PFSK-1 (cell line): ENCODE measurements around the gene TAF10.

Experiments used
- TAF1 ChIP-seq: IDR thresholded peaks from 2 replicates; pipeline ENCODE4 v1.6.1; 2012; ENCODE audit warnings: low read length, control low read depth, borderline replicate concordance; ENCODE audit not compliant: insufficient read depth
- TF ChIP-seq, protein P1 (sequence below), 2 experiments: IDR thresholded peaks; 2 replicates each; pipeline versions ENCODE4 v1.6.1 to v1.8.0; 2011 to 2012; ENCODE audit warnings: low read depth in 2 of 2, low read length in 2 of 2, control low read depth in 1 of 2, inconsistent platforms in 1 of 2, mild to moderate bottlenecking in 1 of 2, moderate library complexity in 1 of 2; ENCODE audit not compliant: insufficient read depth in 1 of 2

DNA sequence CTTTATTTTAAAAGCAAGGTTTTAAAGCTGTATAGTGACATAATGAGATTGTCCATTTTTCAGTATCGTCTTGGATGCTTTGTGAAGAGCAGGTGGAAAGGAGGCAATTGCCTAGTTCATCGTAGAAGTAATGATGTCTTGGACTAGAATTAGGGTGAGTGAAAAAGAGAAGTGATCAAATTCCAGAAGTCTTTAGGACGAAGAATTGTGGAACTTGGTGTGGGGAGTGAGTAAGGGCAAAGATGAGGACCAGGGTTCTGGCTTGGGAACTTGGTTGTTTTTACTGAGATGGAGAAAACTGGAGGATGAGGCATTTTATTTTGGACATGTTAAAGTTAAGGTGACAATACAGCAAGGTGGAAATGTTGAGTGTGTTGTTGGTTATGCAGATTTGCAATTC lies 7.2 kb downstream of the TAF10 start:
- no peak for TF ChIP-seq TAF1
- TF ChIP-seq, protein P1, sequence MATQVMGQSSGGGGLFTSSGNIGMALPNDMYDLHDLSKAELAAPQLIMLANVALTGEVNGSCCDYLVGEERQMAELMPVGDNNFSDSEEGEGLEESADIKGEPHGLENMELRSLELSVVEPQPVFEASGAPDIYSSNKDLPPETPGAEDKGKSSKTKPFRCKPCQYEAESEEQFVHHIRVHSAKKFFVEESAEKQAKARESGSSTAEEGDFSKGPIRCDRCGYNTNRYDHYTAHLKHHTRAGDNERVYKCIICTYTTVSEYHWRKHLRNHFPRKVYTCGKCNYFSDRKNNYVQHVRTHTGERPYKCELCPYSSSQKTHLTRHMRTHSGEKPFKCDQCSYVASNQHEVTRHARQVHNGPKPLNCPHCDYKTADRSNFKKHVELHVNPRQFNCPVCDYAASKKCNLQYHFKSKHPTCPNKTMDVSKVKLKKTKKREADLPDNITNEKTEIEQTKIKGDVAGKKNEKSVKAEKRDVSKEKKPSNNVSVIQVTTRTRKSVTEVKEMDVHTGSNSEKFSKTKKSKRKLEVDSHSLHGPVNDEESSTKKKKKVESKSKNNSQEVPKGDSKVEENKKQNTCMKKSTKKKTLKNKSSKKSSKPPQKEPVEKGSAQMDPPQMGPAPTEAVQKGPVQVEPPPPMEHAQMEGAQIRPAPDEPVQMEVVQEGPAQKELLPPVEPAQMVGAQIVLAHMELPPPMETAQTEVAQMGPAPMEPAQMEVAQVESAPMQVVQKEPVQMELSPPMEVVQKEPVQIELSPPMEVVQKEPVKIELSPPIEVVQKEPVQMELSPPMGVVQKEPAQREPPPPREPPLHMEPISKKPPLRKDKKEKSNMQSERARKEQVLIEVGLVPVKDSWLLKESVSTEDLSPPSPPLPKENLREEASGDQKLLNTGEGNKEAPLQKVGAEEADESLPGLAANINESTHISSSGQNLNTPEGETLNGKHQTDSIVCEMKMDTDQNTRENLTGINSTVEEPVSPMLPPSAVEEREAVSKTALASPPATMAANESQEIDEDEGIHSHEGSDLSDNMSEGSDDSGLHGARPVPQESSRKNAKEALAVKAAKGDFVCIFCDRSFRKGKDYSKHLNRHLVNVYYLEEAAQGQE (IDR thresholded peaks at IDR 0.05; ENCODE audit: insufficient read depth in 1 of 2, low read depth in 2 of 2, low read length in 2 of 2): no peak
